GM21528 (cell line): ENCODE data around the gene KDM2B.
"Not testable (repeated sequence)": the region's sequence is repeated elsewhere in the genome, so short reads cannot be mapped to it uniquely, and the experiment has no call there.

Source experiments
- ATAC-seq: cut with Tn5 transposase; IDR thresholded peaks from one replicate; pipeline ENCODE4 v1.9.1; 2021; ENCODE audit warnings: mild to moderate bottlenecking, moderate library complexity; ENCODE audit not compliant: unreplicated experiment, low FRiP score

KDM2B gene

GRCh38 chr12:121509339-121509738 is 71.5 kb downstream of the KDM2B start:
- ATAC-seq = no peak

GRCh38 chr12:121508533-121508932 is 72.3 kb downstream of the KDM2B start:
- ATAC-seq = no peak

- ATAC-seq = no peak
Measured at GRCh38 chr12:121507984-121508383, 72.8 kb downstream of the KDM2B start.

- no peak for ATAC-seq
Measured at GRCh38 chr12:121507245-121507644, 73.6 kb downstream of the KDM2B start.

- ATAC-seq = no peak
Measured at GRCh38 chr12:121505513-121505912, 75.3 kb downstream of the KDM2B start.

GRCh38 chr12:121504505-121504904 is 76.3 kb downstream of the KDM2B start:
- ATAC-seq = no peak

- ATAC-seq = no peak
Measured at GRCh38 chr12:121503395-121503794, 77.4 kb downstream of the KDM2B start.

- no peak for ATAC-seq
Measured at GRCh38 chr12:121501946-121502345, 78.9 kb downstream of the KDM2B start.

GRCh38 chr12:121499929-121500793 is 80.7 kb downstream of the KDM2B start:
- ATAC-seq = no peak

GRCh38 chr12:121495746-121496145 is 85.1 kb downstream of the KDM2B start:
- no peak for ATAC-seq

- ATAC-seq = no peak
Measured at GRCh38 chr12:121494093-121494787, 86.6 kb downstream of the KDM2B start.

- ATAC-seq = no peak
Measured at GRCh38 chr12:121490401-121491281, 90.2 kb downstream of the KDM2B start.

GRCh38 chr12:121489874-121490273 is 90.9 kb downstream of the KDM2B start:
- no peak for ATAC-seq

GRCh38 chr12:121484967-121485366 is 95.9 kb downstream of the KDM2B start:
- ATAC-seq = no peak

GRCh38 chr12:121484564-121484963 is 96.3 kb downstream of the KDM2B start:
- not testable (repeated sequence) for ATAC-seq

- ATAC-seq = no peak
Measured at GRCh38 chr12:121483949-121484348, 96.9 kb downstream of the KDM2B start.

GRCh38 chr12:121476477-121476876 is 104.3 kb downstream of the KDM2B start:
- ATAC-seq = no peak

GRCh38 chr12:121475279-121475678 is 105.5 kb downstream of the KDM2B start:
- no peak for ATAC-seq

GRCh38 chr12:121472150-121472905 is 108.5 kb downstream of the KDM2B start:
- ATAC-seq = no peak

- ATAC-seq = no peak
Measured at GRCh38 chr12:121470751-121471150, 110.1 kb downstream of the KDM2B start.
